Daoy (cell line): Measurements from ENCODE around the gene ARL6IP5. TPM values are rescaled to one million over a fixed set of nuclear protein-coding genes. Genes with fewer than 3 reads are reported as not detected.

ENCODE experiments used
- DNase-seq: peaks from one replicate; pipeline ENCODE4 v3.0.0-alpha.2; 2015; ENCODE audit warnings: low read depth
- total RNA-seq: library from RNA; depleted of rRNA; stranded (reverse); fragments of >200 nt; shearing (Covaris generic); gene quantifications from 2 replicates; pipeline ENCODE4 v1.2.3, GENCODE V29; 2014; rRNA removed

ARL6IP5 gene, protein sequence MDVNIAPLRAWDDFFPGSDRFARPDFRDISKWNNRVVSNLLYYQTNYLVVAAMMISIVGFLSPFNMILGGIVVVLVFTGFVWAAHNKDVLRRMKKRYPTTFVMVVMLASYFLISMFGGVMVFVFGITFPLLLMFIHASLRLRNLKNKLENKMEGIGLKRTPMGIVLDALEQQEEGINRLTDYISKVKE
- total RNA-seq, result 31.6 and 36.2 TPM in 2 replicates

DNA sequence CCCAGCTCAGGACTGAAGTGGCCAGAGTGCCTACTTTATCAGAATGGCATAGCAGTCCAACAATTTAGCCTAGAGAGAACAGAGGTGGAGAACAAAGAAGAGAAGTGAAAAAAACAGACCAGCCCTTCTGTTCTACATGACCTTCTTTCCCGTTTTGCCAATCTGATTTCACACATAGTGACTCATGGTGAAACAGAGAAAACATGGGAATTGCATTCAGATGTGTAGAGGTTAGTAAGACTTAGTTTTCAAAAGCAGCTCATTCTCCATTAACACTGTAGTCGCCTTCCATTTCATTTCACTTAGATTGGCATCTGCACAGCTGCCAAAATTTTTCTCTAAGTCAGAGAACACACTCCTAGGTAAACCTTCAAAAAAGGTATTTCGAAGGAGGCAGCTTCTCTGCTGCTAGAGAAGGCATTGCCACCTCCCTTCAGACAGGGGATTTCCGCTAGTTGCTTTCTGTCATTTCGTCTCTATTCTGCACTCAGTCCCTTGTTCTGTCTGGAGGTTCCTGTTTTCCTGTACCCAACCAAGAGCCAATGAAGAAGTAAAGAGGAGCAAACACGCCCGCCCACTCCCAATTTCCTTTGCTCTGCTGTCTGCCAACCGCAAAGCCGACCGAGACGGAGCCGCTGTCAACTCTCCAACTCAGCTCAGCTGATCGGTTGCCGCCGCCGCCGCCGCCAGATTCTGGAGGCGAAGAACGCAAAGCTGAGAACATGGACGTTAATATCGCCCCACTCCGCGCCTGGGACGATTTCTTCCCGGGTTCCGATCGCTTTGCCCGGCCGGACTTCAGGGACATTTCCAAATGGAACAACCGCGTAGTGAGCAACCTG, at the start of gene ARL6IP5:
ARL6IP5 (plus strand) TSS at position 612 of the 842 bp plus-strand sequence; CDS start at position 723, 111 bp downstream.
- DNase-seq, result peak; percentile 90

DNA sequence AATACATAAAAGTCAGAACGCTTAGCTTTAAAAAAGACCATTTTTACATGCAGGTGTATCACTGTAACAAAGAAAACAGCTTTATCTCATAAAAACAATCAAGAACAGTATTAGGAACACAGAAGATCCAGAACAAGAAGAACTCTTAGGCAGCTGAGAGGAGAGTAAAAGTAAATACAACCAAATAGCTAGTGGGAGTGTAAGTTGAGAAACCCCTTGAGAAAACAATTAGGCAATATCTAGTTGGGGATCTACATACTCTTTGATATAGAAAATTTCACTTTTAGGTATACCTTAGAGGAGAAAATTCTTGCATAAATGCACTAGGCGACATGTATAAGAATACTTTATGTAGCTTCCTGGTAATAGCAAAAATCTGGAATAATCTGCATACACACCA, 40.1 kb upstream of the ARL6IP5 start:
- DNase-seq, result no peak

DNA sequence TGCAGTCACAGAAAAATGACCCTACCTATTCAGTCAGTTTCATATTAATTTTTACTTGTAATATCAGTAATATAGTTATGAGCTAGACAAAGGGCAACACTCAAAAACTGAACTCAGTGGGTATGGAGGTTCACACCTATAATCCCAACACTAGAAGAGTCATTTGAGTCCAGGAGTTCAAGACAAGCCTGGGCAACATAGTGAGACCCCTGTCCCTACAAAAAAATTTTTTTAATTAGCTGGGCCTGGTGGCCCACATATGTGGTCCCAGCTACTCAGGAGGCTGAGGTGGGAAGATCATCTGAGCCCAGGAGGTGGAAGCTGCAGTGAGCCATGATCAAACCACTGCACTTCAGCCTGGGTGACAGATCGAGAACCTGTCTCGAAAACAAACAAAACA, 35.7 kb upstream of the ARL6IP5 start:
- no peak for DNase-seq

DNA sequence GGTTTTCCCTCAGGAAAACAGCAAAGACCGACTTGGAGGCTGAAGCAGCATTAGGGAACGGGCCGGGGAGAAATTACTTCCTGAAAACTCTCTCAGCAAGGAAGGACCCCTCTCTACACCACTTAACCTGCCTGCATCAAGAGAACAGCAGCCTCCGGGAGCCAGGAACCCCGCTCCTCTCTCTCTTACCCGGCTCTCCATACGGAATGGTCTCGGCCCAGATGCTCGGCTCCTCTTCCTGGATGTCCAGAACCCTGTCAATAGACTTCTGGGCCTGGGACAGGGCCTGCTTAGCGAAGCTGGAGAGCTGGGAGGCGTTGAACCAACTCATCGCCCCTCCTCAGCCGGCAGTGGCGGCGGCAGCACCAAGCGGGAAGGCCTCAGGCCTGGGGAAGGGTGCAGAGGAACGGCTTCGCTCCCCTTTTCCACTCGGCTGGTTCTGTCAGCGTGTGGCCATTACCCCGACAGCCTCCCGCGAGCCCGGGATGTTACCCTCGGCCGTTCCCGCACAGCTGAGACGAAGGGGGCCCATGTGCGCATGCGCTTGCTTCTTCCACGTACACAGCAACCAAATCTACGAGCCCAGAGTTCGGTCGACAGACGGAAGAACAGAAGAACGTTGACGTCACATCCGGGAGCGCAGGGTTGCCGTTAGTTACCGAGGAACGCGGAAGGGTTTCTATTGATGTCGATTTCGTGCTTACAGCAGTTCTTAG, 32.8 kb upstream of the ARL6IP5 start, which contains the start of gene TMF1:
TMF1 (minus strand) TSS at position 578 of the 716 bp plus-strand sequence; CDS start at position 331, 247 bp downstream.
- DNase-seq, result peak; percentile 96

DNA sequence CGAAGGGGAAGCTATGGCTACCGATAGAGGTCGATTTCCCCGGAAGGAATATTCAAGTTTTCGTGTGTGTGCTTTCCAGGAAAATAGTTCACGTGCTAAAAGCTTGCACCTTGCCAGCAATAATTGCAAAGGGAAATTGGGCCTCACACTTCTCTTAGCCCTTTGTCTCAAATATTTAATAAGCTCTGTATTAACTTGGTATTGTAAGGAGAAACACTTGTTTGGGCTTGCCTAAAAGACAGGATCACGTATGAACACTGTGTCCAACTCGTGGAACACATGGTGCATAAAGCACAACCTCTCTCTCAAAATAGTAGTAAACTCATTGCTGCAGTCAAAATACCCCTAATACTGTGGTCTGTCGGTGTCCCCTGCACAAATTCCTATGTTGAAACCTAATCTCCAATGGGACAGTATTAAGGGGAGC, 32.3 kb upstream of the ARL6IP5 start:
- no peak for DNase-seq

DNA sequence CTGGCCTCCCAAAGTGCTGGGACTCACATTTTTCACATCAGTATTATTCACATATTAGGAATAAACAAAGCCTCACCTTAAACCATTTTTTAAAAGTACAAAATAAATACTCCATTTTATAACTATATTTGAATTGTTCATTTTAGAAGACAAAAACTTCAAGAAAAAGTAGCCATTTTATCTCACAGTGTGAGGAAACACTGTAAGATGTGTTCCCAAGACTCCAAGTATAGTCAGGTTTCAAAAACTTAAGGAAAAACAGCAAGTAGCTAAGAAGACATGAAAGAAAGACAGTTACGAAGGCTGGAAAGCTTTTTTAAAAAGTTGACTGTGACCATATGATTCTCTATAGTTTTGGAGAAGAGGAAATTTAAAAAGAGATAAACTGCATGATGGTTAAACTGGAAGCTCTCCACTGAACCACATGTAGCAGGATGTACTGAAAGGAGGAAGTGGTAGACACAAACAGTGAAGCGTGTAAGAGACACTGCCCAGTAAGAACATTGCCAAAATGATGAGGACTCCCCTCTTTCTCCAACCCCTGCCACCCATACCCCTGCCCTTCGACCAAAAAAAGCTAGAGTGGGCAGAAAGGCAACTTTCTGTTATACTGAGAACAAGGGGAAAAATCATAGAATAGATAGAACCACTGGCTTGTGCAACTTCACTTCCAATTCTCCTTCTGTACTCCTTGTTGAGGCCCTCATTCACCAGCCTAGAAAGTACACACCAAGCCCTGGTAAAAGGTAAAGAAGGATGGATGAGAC, 26.4 kb upstream of the ARL6IP5 start:
- no peak for DNase-seq

DNA sequence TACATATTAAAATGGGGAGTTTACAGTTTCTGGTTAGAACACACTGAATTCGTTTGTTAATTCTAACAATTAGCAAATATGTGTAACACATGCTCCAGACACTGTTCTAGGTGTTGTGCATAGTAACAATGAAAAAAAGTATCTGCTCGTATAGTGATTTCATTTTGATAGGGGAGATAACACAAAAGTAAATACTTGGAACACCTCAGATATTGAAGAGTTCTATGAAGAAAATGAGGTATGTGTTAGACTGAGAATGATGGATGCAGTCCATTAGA, 25.9 kb upstream of the ARL6IP5 start:
- DNase-seq, result no peak

DNA sequence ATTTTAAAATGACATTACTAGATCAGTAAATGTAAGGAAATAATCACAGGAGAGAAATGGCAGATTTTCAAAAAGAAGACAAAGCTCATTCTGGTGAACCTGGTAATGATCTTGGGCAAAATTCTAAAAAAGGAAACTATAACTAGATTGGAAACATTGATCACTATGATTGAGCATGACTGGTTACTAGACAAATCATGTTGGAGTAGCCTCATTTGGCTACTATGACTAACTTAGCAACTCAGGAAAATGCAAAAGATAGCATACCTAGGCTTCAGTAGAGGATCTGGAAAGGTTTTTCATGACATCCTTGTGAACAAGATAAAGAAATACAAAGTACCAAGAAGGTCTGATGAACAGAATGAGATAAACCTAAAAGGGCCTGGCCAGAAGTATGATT, 25.0 kb upstream of the ARL6IP5 start:
- DNase-seq, result no peak

DNA sequence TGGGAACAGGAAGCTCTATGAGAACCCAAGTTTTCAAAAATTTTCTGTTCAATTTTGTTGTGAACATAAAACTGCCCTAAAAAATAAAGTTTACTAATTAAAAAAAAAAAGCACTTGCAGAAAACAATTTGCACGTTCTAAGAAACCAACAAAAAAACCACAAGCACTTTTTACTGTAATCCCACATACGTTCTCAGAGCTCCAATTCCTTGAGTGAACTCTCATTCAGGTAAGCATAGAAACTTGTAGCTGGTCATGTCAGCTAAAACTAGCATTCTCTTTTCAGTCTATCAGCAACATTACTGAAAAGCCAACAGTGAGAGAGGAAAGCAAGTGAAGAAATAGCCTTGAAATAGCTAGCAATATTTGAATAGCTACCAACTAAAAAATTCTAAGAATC, 21.1 kb upstream of the ARL6IP5 start:
- no peak for DNase-seq

DNA sequence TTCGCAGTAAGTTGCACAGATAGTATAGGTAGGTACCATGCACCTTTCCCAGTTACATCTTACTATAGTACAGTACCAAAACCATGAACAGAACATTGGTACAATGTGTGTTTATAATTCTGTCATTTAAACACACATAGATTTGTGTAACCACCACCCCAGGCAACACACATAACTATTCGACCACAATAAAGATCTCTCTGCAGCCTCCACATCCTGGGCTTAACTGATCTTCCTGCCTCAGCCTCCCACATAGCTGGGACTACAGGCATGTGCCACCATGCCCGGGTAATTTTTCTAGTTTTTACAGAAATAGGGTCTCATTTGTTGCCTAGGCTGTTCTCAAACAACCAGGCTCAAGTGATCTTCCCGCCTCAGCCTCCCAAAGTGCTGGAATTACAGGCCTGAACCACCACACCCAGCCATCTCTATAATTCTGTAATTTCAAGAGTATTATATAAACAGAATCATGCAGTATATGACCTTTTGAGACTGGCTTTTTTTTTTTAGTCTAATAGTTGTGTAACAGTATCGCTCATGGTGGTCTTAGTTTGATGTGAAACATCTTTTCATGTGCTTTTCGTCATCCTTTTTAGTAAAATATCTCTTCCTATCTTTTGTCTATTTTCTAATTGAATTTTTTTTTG, 19.3 kb upstream of the ARL6IP5 start:
- no peak for DNase-seq

DNA sequence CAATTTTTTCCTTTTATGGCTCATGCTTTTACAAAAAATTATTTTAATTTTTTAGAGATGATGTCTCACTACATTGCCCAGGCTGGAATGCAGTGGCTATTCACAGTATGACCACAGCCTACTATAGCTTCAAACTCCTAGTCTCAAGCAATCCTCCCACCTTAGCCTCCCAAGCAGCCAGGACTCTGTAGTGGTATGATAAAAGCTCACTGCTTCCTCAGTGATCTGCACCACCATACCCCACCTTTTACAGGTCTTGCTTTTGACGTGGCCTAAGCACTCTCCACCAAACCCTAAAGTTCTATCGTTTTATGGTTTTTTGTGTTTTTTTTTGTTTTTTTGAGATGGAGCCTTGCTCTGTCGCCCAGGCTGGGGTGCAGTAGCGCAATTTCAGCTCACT, 18.6 kb upstream of the ARL6IP5 start:
- no peak for DNase-seq

DNA sequence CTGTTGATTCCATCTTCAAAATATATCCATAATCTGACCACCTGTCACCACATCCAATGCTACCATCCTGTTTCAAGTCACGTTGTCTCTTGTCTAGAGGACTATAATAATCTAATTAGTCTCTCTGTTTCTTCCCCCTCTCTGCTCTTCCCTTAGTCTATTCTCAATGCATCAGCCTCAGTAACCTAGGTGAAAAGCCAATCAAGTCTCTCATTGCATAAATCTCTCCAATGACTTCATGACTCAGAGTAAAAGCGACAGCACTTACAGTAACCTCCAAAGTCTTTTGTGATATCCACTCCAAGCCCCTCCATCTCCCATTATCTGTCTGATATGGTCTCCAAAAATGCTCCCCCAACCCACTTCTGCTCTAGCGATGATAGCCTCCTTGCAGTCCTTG, 11.8 kb upstream of the ARL6IP5 start:
- DNase-seq, result no peak

DNA sequence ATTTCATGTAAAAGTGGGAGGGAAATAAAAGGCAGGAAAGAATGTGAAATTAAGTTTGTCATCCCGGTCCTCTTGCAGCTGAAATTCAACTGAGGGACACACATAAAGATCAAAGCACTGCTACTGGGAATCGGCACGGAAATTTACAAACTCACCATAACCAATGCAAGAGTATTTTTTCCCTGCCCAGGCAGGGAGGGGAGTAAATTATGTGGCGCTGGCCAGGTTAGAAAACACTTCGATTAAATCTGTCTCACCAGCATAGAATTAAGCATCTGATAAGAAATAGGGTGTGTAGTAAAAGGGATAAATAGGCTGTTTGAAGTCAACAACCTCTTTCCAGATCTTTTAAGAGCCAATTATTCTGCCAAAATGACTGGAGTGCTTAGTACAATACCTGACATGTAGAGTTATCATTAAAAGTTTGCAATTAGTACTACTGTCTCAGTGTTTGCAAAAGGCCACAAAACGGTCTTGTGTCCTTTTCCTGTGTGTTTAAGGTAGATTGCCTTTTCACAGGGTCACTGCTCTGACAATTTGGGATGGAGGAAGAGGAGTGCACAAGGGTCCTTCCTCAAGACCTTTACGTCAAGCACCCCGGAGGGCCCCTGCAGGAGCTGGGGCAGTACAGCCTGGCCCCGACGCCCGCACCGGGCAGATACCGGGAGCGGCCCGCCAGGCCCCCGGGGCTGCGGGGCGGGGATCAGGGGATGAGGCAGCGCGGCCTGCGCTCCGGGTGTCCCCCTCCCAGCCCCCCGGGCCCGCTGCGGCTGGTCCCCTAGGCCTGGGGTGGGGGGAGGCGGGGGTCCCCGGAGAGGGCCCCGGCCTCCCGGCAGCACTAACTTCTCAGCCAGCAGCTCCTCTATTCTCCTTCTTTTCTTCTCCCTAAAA, 5.2 kb upstream of the ARL6IP5 start:
- DNase-seq, result peak; percentile 8

DNA sequence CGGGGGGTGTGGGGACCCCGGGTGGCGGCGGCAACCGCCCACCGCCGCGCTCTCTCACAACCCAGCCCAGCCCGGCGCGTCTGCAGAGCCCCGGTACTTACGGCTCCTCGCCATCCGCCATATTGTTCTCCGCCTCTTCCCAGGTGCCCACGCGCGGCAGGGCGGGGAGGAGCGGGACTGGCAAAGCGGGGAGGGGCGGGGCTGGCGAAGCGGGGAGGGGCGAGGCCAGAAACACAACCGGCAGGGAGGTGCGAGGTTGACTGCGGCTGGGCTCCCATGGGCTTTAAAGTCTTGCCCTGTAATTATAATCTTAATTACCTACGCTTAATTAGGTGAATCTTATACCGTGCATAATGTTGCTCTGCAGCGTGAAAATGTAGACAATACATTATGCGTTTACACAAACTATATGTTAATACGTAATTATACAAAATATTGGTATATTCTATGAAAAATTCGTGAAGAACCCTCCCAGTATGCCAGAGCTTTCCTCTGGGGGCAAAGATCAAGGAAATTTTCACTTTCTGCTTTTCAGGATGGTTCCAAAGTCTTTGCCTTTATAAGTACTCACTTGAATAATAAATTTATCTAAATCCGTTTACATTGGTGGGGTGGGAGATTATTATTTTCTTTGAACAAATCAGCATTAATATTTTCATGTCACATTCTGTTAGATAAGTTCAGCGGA, 4.4 kb upstream of the ARL6IP5 start, which contains the start of gene UBA3:
UBA3 (minus strand) TSS at position 133 of the 688 bp plus-strand sequence; CDS start at position 121, 12 bp downstream.
- DNase-seq, result peak; percentile 91

DNA sequence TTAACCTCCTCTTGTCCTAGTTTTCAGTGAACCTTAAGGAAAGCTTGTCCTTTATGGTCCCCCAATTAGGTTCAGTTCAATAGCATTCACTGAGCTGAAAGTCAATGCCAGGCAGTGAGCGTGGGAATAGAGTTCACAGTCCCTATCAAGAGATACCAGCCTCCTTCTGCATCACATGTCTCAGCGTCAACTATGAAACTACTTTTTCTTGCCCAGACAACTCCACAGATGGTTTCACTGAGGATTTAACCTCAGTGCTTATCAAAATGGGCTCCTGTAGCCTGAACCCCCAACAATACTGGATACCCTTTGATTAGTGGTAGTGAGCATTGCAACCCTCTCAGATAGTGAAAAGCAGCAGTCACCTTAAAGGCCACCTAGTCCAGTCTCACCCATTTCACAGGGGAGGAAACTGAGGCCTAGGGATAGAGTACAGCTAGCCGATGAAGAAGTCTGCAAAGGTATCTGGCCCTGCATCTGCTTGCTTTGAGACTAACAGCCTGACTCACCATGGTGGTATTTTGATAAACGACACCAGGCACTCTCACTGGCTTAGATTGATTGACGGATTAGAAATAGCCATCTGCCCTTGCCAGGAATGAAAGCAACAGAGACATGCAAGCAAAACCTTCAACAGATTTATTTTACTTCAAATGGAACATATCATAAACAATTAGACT, 3.0 kb upstream of the ARL6IP5 start:
- DNase-seq, result peak; percentile 55

DNA sequence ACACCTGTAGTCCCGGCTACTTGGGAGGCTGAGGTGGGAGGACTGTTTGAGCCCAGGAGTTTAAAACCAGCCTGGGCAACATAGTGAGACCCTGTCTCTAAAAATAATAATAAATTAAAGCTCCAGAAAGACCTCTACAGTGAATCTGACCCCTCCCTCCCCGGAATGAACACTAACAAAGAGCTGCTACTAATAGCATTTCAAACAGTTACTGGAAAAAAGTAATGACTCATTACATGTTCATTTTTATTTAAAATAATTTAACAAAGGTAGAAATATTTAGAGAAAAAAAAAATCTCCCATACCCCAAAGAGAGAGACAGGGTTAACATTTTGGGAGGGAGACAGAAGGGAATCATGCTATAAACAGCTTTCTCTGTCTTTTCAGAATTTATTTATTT, 2.4 kb upstream of the ARL6IP5 start:
- DNase-seq, result no peak

DNA sequence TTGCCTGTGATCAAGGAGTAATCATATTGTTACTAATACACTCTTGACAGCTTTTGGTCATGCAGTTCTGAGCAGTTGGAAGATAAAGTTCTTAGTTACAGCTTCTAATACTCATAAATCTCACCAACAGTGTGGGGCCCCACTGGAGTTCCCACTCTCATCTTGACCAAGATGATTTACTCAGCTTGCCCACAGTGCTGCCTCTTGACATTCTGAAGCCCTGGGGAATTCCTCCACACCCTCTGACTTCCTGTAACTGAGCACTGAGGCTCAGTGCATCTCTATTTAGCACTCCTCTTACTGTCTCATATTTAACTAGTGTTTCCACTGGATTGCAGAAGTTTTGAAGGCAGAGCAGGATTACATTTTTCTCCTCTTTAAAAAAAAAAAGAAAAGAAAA, 1.9 kb upstream of the ARL6IP5 start:
- DNase-seq, result peak; percentile 72

DNA sequence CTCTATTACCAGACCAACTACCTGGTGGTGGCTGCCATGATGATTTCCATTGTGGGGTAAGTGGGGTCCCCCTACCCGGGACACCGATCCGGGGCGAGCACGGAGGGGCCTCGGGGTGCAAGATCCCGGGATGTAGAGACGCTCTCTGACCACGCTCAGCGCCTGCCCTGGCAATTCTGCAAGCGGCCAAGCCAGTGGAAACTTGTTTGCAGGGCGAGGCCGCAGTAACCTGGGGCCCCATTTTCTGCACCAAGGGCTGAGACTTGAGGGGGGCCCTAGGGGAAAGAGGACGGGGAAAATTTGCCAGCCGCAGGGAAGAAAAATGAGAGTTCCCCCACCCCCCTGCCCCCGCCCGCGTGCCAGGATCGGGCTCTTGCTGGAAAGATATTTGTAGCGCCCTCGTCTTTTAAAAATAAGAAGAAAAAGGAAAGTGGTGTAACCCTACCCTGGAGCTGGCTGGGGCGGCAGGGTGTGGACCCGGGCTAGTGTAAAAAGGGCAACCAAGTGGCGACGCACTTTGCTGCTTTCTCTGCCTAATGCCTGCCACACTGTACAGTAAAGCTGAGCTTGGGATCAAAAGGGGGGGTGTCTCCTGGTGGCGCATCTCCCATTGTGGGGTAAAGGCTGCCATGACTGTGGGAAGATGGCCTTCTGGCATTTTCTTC, 563 bp downstream of the ARL6IP5 start:
- peak; percentile 20 for DNase-seq
